Stomach (tissue), 4 donors: ENCODE results near the gene FAM47C.

Source experiments
- POLR2A ChIP-seq, 4 donors: fragments of 450-650 bp; IDR thresholded peaks; one replicate each; pipeline ENCODE4 v1.6.1; 2016; ENCODE audit warnings: antibody characterized with exemption in 4 of 4, control low read depth in 2 of 4, mild to moderate bottlenecking in 1 of 4, moderate library complexity in 1 of 4
- POLR2AphosphoS5 ChIP-seq, 3 donors: sonication (generic); formaldehyde crosslinking; IDR thresholded peaks; one replicate each; pipeline ENCODE4 v1.6.1; 2016; ENCODE audit warnings: antibody characterized with exemption in 3 of 3

DNA sequence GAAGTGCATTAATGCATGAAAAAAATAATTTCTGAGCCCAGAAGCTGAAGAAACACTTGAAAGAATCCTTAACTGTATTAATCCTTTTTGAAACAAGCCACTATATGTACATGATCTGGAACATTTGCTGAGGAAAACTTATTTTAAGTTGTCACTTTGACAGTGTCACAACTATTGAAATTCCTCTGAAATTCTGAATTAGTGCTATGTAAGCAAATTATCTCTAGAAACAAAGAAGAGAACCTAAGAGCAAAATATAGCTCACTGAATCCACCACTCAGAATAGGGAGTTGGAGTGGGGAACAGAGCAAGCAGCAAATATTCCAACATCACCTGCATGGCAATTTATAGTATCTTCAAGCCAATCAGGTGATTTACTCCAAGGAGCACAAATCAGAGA, 34.6 kb upstream of the FAM47C start:
- no peak for TF ChIP-seq POLR2A (IDR thresholded peaks at IDR 0.05)
- no peak for TF ChIP-seq POLR2AphosphoS5 (IDR thresholded peaks at IDR 0.05)
